H1 (cell line): ENCODE results near the gene DCP2. TPM values are rescaled to one million over a fixed set of nuclear protein-coding genes. Genes with fewer than 3 reads are reported as not detected.

Experiments
- ATF2 ChIP-seq: IDR thresholded peaks from 2 replicates; pipeline ENCODE4 v1.6.1; 2012; ENCODE audit warnings: low read length, inconsistent platforms
- CBX5 ChIP-seq: fragments of 300-800, 300-1000 bp; sonication (generic); IDR thresholded peaks from 2 replicates; pipeline ENCODE4 v1.7.1; 2016; ENCODE audit warnings: antibody characterized with exemption, low read length, low read depth
- CBX8 ChIP-seq: fragments of 300-800, 300-1000 bp; sonication (generic); IDR thresholded peaks from 2 replicates; pipeline ENCODE4 v1.7.1; 2016; ENCODE audit warnings: low read depth, low read length, borderline replicate concordance
- CHD2 ChIP-seq: IDR thresholded peaks from 2 replicates; pipeline ENCODE4 v1.6.1; 2012; ENCODE audit warnings: low read length, improper control_type of control experiment
- CHD7 ChIP-seq: fragments of 300-600 bp; sonication (generic); IDR thresholded peaks from 2 replicates; pipeline ENCODE4 v1.7.1; 2012; ENCODE audit warnings: low read length, moderate library complexity, mild to moderate bottlenecking, inconsistent platforms; ENCODE audit not compliant: insufficient replicate concordance
- CREB1 ChIP-seq: IDR thresholded peaks from 2 replicates; pipeline ENCODE4 v1.6.1; 2012; ENCODE audit warnings: inconsistent platforms
- FOSL1 ChIP-seq: IDR thresholded peaks from 2 replicates; pipeline ENCODE4 v1.6.1; 2011; ENCODE audit warnings: mild to moderate bottlenecking, low read depth, low read length, moderate library complexity; ENCODE audit not compliant: insufficient read depth
- JUND ChIP-seq: IDR thresholded peaks from 2 replicates; pipeline ENCODE4 v1.6.1; 2011; ENCODE audit warnings: mild to moderate bottlenecking, improper control_type of control experiment, low read length
- POU5F1 ChIP-seq: IDR thresholded peaks from 2 replicates; pipeline ENCODE4 v1.6.1; 2011; ENCODE audit warnings: low read depth, mild to moderate bottlenecking, low read length, moderate library complexity
- TCF12 ChIP-seq: IDR thresholded peaks from 2 replicates; pipeline ENCODE4 v1.6.1; 2011; ENCODE audit warnings: low read depth, mild to moderate bottlenecking, low read length
- polyA plus RNA-seq, 7 experiments: library from polyadenylated mRNA; depleted of rRNA in 3 of 7; stranded (reverse) in 5 of 7; unstranded in 2 of 7; fragments of >200 nt in 5 of 7; fragments of 200-250 nt in 2 of 7; gene quantifications; 1 replicate in 5 of 7; 2 replicates in 1 of 7; 4 replicates in 1 of 7; pipeline versions ENCODE4 v1.2.1 to v1.2.3, GENCODE V29; 2011 to 2013; ENCODE audit warnings: missing spikeins in 2 of 7, mixed read lengths in 2 of 7
- total RNA-seq: library from RNA; stranded (reverse); fragmentation: NEBNext Ultra II Directional; extraction: Animal tissue kit (Norgen Biotek cat#: 25700); gene quantifications from 2 replicates; pipeline ENCODE4 v1.2.1, GENCODE V29; 2021

Gene DCP2
- total and polyA plus RNA-seq, 2 of the 8 experiments (the other 6 are each of a cell fraction or from before 2014, with no cell fraction given) = 14.4 to 162 TPM

DNA sequence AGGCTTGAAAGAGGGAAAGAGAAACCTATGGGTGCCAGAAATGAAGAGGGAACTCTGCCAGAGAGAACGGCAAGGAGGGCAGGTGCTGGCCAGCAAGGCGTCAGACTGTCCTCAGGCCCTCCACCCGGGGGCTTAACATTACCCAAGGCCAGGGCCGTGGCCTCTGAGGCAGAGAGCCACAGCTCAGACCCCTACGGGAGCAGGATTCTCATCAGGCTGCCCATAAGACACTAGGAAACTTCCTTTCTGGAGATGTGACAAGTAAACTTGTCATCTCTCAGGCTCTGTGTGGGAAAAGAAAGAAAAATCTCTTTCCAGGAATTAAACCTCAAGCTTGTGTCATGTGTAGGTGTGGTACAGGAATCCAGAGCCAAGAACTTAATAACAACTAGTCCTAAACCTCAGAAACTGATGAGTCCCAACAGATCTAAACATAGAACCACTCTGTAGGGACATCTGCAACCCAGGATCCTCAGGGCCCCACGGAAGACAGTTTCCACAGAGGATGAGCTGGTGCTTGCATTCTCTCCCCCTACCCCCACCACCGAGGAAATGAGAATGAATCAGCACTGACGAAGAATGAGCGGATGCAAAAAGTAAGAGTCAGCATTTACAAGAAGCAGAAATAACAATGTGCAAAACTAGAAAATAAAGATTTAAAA, 74.3 kb downstream of the DCP2 start (continued):
- TF ChIP-seq CHD7 (no peak), CHD2 (no peak), FOSL1 (no peak), CBX8 (no peak), JUND (no peak), TCF12 (no peak), POU5F1 (no peak), CREB1 (no peak), ATF2 (no peak), CBX5 (no peak)
